GM04503 (cell line): ENCODE measurements around the gene GNPNAT1.
"Not testable (repeated sequence)": the region's sequence is repeated elsewhere in the genome, so short reads cannot be mapped to it uniquely, and the experiment has no call there.

Experiments used
- DNase-seq: peaks from one replicate; pipeline ENCODE4 v3.0.0-alpha.2; 2012; ENCODE audit warnings: low read depth

GNPNAT1 gene

GRCh38 chr14:52729585-52729924, 61.9 kb downstream of the GNPNAT1 start:
- DNase-seq, result no peak

GRCh38 chr14:52729035-52729434, 62.4 kb downstream of the GNPNAT1 start:
- not testable (repeated sequence) for DNase-seq

GRCh38 chr14:52727509-52727908, 63.9 kb downstream of the GNPNAT1 start:
- not testable (repeated sequence) for DNase-seq
